Measurements from ENCODE around the gene MEI4. TPM values are rescaled to one million over a fixed set of nuclear protein-coding genes. Genes with fewer than 3 reads are reported as not detected.

The MEI4 gene
- total RNA-seq, 1 experiment from 2014 or later: not detected

GRCh38 chr6:77620278-77620882 lies 32.5 kb upstream of the MEI4 start:
- peak; percentile 88 for ATAC-seq

More at GRCh38 chr6:77620278-77620882, 32.5 kb upstream of the MEI4 start:
- Histone ChIP-seq H3K27ac (ENCODE audit: low read depth, low read length) (no peak overlapping the region), H3K79me2 (ENCODE audit: insufficient read depth, low read length) (no peaks in the 10 kb centered on the region), H3K27me3 (ENCODE audit: insufficient read depth, low read length) (no peaks in the 10 kb centered on the region), H4K20me1 (ENCODE audit: insufficient read depth) (no peaks in the 10 kb centered on the region), H3K36me3 (ENCODE audit: control insufficient read depth in 1 of 2, insufficient read depth in 2 of 2, low read length in 2 of 2) (no peaks in the 10 kb centered on the region), H3K9me3 (ENCODE audit: control insufficient read depth in 1 of 2, insufficient read depth in 1 of 2, low read depth in 1 of 2, low read length in 2 of 2) (no peaks in the 10 kb centered on the region), H3K4me2 (ENCODE audit: low read length) (no peak overlapping the region), H2AFZ (ENCODE audit: low read depth, low read length, poor library complexity, severe bottlenecking) (peak overlapping the region; percentile 40), H3K9me2 (ENCODE audit: insufficient read depth) (no peaks in the 10 kb centered on the region), H3K4me3 (replicated peaks in 1 of 2; ENCODE audit: low read depth in 1 of 2, low read length in 2 of 2) (no peak overlapping the region), H3K9ac (ENCODE audit: low read length) (no peak overlapping the region), H3K4me1 (ENCODE audit: control insufficient read depth in 1 of 2, insufficient read depth in 2 of 2, low read length in 2 of 2) (no peaks in the 10 kb centered on the region)
- intact Hi-C loops (cut with micrococcal nuclease): loop anchor here (10.0 kb wide), 3 partner anchors 304 to 684 kb away; no protein-coding TSS in a partner anchor
- ChIA-PET CTCF (interaction anchor here (0.7 to 2.7 kb wide), 16 partner anchors 8 to 1190 kb away, joined by 3 to 16 read pairs (median 4); no protein-coding TSS in a partner anchor), RAD21 (ENCODE audit: low non-redundant PET in 1 of 2, low total read pairs in 2 of 2, uncharacterized antibody in 2 of 2, unreplicated experiment in 2 of 2) (interaction anchor here in 1 of 2 experiments (1.0 kb wide), 1 partner anchor 306 kb away, joined by 3 read pairs; no protein-coding TSS in a partner anchor), POLR2A (no interaction called here)
- no TSS peak for BruUV-seq (replicated peaks)
- TF ChIP-seq YY1 (IDR thresholded peaks at IDR 0.05; ENCODE audit: extremely low read depth, insufficient replicate concordance, low read depth, low read length) (no peak), SRF (IDR thresholded peaks at IDR 0.05; ENCODE audit: low read depth) (no peak), CBX3 (IDR thresholded peaks at IDR 0.05; ENCODE audit: low read depth) (no peak), ATF3 (IDR thresholded peaks at IDR 0.05) (no peak), SIN3A (IDR thresholded peaks at IDR 0.05; ENCODE audit: low read depth) (no peak), TCF7L2 (IDR thresholded peaks at IDR 0.05; ENCODE audit: borderline replicate concordance, extremely low read depth, insufficient read depth, insufficient read length) (no peak), EGR1 (IDR thresholded peaks at IDR 0.05; ENCODE audit: low read depth) (no peak), CEBPB (IDR thresholded peaks at IDR 0.05; ENCODE audit: low read depth) (no peak), ZNF274 (IDR thresholded peaks at IDR 0.05; ENCODE audit: low read depth, low read length) (no peak), CTCF (IDR thresholded peaks at IDR 0.05 in 2 of 3, conservative IDR thresholded peaks at IDR 0.05 in 1 of 3; ENCODE audit: borderline replicate concordance in 1 of 3, insufficient read depth in 1 of 3, low read depth in 2 of 3, low read length in 2 of 3) (peak; percentile 29 to 76 (median 64); a peak in 5 of 6 replicates), RAD21 (IDR thresholded peaks at IDR 0.05; ENCODE audit: low read depth) (peak; percentile 54), JUND (IDR thresholded peaks at IDR 0.05) (no peak)
- peak; percentile 23 for DNase-seq (ENCODE audit: low read depth, low spot score)

Measured in HCT116 (cell line).